Measurements from ENCODE around the gene CDH4.

DNA sequence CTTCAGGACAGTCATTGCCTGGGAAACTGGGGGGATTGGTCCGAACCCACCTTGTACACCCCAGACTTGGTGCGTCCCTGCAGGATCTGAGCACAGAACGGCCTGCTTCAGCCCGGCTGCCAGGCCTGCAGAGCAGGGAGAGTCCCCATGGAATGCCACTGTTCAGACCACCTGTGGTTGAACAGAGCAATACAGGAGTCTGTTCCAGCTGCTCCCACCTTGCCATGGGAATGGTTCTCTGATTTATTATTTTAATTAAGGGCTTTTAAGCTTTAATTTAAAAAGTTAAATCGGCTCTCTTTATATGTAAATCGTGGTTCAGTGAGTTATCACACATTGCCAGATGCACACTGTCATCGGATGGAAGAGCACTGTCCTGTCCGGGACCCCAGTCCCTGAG, 310.4 kb downstream of the CDH4 start:
- TF ChIP-seq, protein P1, sequence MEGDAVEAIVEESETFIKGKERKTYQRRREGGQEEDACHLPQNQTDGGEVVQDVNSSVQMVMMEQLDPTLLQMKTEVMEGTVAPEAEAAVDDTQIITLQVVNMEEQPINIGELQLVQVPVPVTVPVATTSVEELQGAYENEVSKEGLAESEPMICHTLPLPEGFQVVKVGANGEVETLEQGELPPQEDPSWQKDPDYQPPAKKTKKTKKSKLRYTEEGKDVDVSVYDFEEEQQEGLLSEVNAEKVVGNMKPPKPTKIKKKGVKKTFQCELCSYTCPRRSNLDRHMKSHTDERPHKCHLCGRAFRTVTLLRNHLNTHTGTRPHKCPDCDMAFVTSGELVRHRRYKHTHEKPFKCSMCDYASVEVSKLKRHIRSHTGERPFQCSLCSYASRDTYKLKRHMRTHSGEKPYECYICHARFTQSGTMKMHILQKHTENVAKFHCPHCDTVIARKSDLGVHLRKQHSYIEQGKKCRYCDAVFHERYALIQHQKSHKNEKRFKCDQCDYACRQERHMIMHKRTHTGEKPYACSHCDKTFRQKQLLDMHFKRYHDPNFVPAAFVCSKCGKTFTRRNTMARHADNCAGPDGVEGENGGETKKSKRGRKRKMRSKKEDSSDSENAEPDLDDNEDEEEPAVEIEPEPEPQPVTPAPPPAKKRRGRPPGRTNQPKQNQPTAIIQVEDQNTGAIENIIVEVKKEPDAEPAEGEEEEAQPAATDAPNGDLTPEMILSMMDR (IDR thresholded peaks at IDR 0.05): no peak
- no peak for TF ChIP-seq EZH2 (IDR thresholded peaks at IDR 0.05; ENCODE audit: borderline replicate concordance, insufficient read depth, low read depth, low read length, poor library complexity, severe bottlenecking)

All from B cell (primary cell).